ENCODE data around the gene TICAM2. TPM values are rescaled to one million over a fixed set of nuclear protein-coding genes. Genes with fewer than 3 reads are reported as not detected.

The TICAM2 gene
- total and polyA plus RNA-seq, 4 experiments from 2014 or later, result 0.52 to 1.6 (median 1.3) TPM; not detected in 1

DNA sequence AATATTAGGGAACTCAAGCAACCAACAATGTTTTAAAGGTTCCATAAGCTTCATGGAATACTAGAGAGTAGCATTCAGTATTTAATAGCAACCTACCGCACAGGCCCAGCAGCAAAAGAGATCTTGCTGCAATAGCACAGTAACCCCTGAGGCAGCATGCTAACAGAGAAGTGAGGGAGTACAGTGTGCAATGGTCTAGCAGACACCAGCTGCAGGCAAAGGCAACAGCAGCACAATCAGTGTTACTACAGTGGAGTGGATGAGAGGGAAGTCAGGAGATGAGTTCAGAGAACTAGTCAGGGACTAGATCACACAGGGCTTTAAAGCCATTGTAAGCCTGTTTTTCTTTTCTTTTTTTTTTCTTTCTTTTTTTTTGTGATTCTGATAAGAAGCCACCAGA, 2.8 kb downstream of the TICAM2 start:
- Histone ChIP-seq H3K9me3 (ENCODE audit: control insufficient read depth in 1 of 2, low read length in 2 of 2) (no peaks in the 10 kb centered on the region), H3K4me3 (ENCODE audit: low read length in 2 of 2) (no peak overlapping the region), H3K4me1 (ENCODE audit: insufficient read depth, low read length) (no peaks in the 10 kb centered on the region), H3K36me3 (ENCODE audit: insufficient read depth, low read length) (no peaks in the 10 kb centered on the region), H3K27ac (ENCODE audit: low read depth, low read length) (no peak overlapping the region), H3K27me3 (ENCODE audit: insufficient read depth, low read length) (no peaks in the 10 kb centered on the region)
- peaks cover 9 to 35% (median 17%) of the 10 kb centered on the region in 4 donors for H3K4me1 Mint-ChIP-seq
- peaks cover 3 to 6% of the 10 kb centered on the region in 2 donors for H3K36me3 Mint-ChIP-seq
- peaks cover 0 to 2% (median 0%) of the 10 kb centered on the region in 8 donors for H3K9me3 Mint-ChIP-seq
- H3K27ac Mint-ChIP-seq, result peak overlapping the region in 1 of 7 donors; percentile 36
- ChIA-PET POLR2A (ENCODE audit: partially characterized antibody) (no interaction called here), CTCF (ENCODE audit: partially characterized antibody) (interaction anchor here (1.1 to 1.5 kb wide), 2 partner anchors 10 to 25 kb away, joined by 3 to 4 read pairs; no protein-coding TSS in a partner anchor)
- H3K4me3 Mint-ChIP-seq, result peak overlapping the region in 2 of 8 donors; percentile 10 to 69
- DNase-seq, result no peak
- intact Hi-C loops (cut with micrococcal nuclease), result no loop called here
- peaks cover 0 to 1% of the 10 kb centered on the region in 2 donors for H3K27me3 Mint-ChIP-seq

DNA sequence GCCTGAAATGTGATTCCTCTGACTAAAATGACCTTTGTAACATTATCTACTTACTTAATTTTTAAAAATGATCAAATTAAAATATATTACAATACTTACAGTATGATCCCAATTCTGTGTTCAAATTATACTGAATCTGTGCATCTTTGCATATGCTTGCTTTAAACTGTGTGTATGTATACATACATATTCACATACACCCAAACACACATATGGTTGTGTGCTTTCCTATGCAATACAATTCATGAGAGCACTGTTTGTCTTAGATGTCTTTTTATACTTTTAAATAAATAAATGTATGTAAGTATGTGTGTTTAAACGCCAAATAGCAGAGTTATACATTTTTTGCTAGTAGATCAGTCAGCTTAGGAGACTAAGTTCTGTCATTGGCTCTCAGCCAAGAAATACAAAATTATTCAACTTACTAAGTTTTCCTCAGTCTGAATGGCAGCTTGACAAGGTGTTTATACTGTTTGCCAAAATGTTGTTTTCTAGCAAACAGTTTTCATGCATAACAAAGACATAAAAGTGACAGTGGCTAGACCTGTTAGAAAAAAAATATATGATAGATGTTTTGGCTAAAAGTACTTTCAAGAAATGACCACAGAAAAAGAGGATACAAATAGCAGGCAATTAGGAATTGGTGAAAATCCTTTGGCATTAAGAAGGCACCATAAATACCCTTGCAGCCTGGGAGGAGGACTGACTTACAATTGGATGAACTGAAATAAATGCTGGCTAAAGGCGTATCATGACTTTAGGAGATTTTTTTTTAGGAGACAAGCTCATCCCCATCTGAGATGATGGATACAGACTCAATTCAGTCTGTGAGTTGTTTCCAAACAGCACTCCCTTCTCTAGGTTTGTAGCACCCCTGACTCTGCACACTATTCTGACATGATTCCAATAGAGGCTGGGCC, 7.9 kb downstream of the TICAM2 start:
- intact Hi-C loops (cut with micrococcal nuclease), result no loop called here
- DNase-seq, result no peak
- H3K36me3 Mint-ChIP-seq, result peaks cover 0 to 3% of the 10 kb centered on the region in 2 donors
- no peak overlapping the region for H3K27ac Mint-ChIP-seq
- ChIA-PET POLR2A (ENCODE audit: partially characterized antibody) (no interaction called here), CTCF (ENCODE audit: partially characterized antibody) (interaction anchor here (0.6 to 0.9 kb wide), 2 partner anchors 20 to 285 kb away, joined by 3 to 5 read pairs; no protein-coding TSS in a partner anchor)
- Histone ChIP-seq H3K27ac (ENCODE audit: low read depth, low read length) (no peak overlapping the region), H3K36me3 (ENCODE audit: insufficient read depth, low read length) (no peaks in the 10 kb centered on the region), H3K27me3 (ENCODE audit: insufficient read depth, low read length) (no peaks in the 10 kb centered on the region), H3K4me1 (ENCODE audit: insufficient read depth, low read length) (no peaks in the 10 kb centered on the region), H3K9me3 (ENCODE audit: control insufficient read depth in 1 of 2, low read length in 2 of 2) (no peaks in the 10 kb centered on the region), H3K4me3 (ENCODE audit: low read length in 2 of 2) (no peak overlapping the region)
- no peak overlapping the region for H3K4me3 Mint-ChIP-seq
- H3K4me1 Mint-ChIP-seq, result peaks cover 0 to 1% (median under 1%) of the 10 kb centered on the region in 4 donors
- peaks cover 0 to 1% of the 10 kb centered on the region in 2 donors for H3K27me3 Mint-ChIP-seq
- H3K9me3 Mint-ChIP-seq, result no peaks in the 10 kb centered on the region

DNA sequence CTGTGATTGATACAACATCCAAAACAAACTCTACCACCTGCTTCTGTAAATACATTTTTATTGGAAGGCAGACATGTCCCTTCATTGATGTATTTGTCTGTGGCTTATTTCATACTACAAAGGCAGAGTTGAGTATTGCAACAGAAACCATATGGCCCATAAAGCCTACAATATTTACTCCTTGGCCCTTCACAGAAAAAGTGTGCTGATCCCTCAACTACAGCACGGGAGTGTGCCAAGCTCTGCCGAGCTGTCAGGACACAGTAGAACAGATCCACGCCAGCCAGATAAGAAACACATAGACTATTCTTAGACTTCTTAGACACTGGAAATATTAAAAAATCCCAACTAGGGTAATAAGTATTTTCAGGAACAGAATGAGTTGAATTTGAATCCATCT, 13.2 kb downstream of the TICAM2 start:
- no peaks in the 10 kb centered on the region for H3K36me3 Mint-ChIP-seq
- ChIA-PET POLR2A (ENCODE audit: partially characterized antibody) (no interaction called here), CTCF (ENCODE audit: partially characterized antibody) (interaction anchor here (0.9 to 5.6 kb wide), 6 partner anchors 11 to 284 kb away, joined by 3 to 48 read pairs (median 4); no protein-coding TSS in a partner anchor)
- no peak overlapping the region for H3K4me3 ChIP-seq (ENCODE audit: low read length in 2 of 2)
- no peaks in the 10 kb centered on the region for H3K36me3 ChIP-seq (ENCODE audit: insufficient read depth, low read length)
- intact Hi-C loops (cut with micrococcal nuclease), result no loop called here
- H3K4me1 ChIP-seq (ENCODE audit: insufficient read depth, low read length), result no peaks in the 10 kb centered on the region
- H3K27ac ChIP-seq (ENCODE audit: low read depth, low read length), result no peak overlapping the region
- no peaks in the 10 kb centered on the region for H3K9me3 ChIP-seq (ENCODE audit: control insufficient read depth in 1 of 2, low read length in 2 of 2)
- H3K4me1 Mint-ChIP-seq, result no peaks in the 10 kb centered on the region
- no peaks in the 10 kb centered on the region for H3K9me3 Mint-ChIP-seq
- no peak overlapping the region for H3K4me3 Mint-ChIP-seq
- H3K27me3 Mint-ChIP-seq, result no peaks in the 10 kb centered on the region
- no peak overlapping the region for H3K27ac Mint-ChIP-seq
- no peak for DNase-seq
- no peaks in the 10 kb centered on the region for H3K27me3 ChIP-seq (ENCODE audit: insufficient read depth, low read length)

DNA sequence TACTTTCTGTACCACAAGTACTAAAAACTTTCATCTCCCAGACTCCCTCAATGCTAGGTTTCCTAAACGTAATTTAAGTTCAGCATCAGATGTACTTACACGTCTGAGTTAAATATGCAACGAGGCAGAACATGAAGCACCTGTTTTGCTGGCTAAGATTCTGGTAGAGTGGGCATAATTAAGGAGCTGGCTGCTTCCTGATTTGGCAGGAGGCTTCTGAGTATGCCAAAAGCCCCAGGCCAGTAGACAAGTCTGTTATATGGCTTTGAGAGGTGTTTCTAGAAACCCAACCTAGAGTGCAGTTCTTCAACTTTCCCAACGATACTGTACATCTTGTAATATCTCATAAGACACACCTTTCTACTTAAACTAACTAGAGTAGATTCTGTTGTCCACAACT, 13.6 kb downstream of the TICAM2 start:
- H3K36me3 Mint-ChIP-seq, result no peaks in the 10 kb centered on the region
- Histone ChIP-seq H3K4me3 (ENCODE audit: low read length in 2 of 2) (no peak overlapping the region), H3K9me3 (ENCODE audit: control insufficient read depth in 1 of 2, low read length in 2 of 2) (no peaks in the 10 kb centered on the region), H3K27me3 (ENCODE audit: insufficient read depth, low read length) (no peaks in the 10 kb centered on the region), H3K36me3 (ENCODE audit: insufficient read depth, low read length) (no peaks in the 10 kb centered on the region), H3K27ac (ENCODE audit: low read depth, low read length) (no peak overlapping the region), H3K4me1 (ENCODE audit: insufficient read depth, low read length) (no peaks in the 10 kb centered on the region)
- H3K27me3 Mint-ChIP-seq, result no peaks in the 10 kb centered on the region
- H3K27ac Mint-ChIP-seq, result no peak overlapping the region
- ChIA-PET CTCF (ENCODE audit: partially characterized antibody) (interaction anchor here (0.9 to 5.6 kb wide), 7 partner anchors 13 to 284 kb away, joined by 3 to 48 read pairs (median 4); no protein-coding TSS in a partner anchor), POLR2A (ENCODE audit: partially characterized antibody) (no interaction called here)
- H3K4me1 Mint-ChIP-seq, result no peaks in the 10 kb centered on the region
- H3K9me3 Mint-ChIP-seq, result no peaks in the 10 kb centered on the region
- no peak overlapping the region for H3K4me3 Mint-ChIP-seq
- no peak for DNase-seq
- intact Hi-C loops (cut with micrococcal nuclease), result no loop called here

DNA sequence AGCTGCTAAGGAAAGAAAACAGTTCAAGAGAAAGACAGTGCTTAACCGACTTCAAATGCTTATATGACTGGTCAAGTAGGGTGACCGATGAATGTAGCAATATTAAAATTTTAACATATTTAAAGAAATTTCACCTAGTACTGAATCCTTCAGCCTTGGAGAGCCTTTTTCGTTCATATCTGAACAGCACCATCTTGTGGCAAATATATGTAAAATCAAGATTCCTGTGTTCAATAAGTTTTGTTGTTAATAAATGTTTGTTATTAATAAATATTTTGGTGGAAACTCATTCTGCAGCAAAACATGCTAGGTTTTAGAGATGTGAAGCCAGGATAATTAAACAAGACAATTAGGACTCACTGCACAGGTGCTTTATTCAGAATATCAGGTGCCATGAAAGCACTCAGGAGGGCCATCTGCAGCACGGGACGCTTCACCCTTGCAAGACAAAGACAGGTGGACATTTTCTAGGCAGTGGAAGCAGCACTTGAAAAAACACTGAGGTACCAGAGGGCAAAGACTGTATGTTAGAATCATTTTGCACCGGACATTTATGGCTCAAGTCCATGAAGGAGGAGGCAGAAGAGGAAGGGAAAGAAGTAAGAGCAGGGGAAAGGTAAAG, 15.6 kb downstream of the TICAM2 start:
- ChIA-PET POLR2A (ENCODE audit: partially characterized antibody) (no interaction called here), CTCF (ENCODE audit: partially characterized antibody) (interaction anchor here (5.6 kb wide), 2 partner anchors 11 to 277 kb away, joined by 42 to 48 read pairs; no protein-coding TSS in a partner anchor)
- H3K4me3 ChIP-seq (ENCODE audit: low read length in 2 of 2), result no peak overlapping the region
- Mint-ChIP-seq H3K4me1 (no peaks in the 10 kb centered on the region), H3K36me3 (no peaks in the 10 kb centered on the region), H3K4me3 (no peak overlapping the region), H3K27me3 (no peaks in the 10 kb centered on the region), H3K9me3 (no peaks in the 10 kb centered on the region), H3K27ac (no peak overlapping the region)
- peak in 4 of 5 donors; percentile 19 to 37 (median 30) for DNase-seq
- intact Hi-C loops (cut with micrococcal nuclease), result loop anchor here (1.0 to 2.0 kb wide), 3 partner anchors 277 to 1974 kb away; no protein-coding TSS in a partner anchor
- H3K27ac ChIP-seq (ENCODE audit: low read depth, low read length), result no peak overlapping the region
- H3K9me3 ChIP-seq (ENCODE audit: control insufficient read depth in 1 of 2, low read length in 2 of 2), result no peaks in the 10 kb centered on the region
- H3K36me3 ChIP-seq (ENCODE audit: insufficient read depth, low read length), result no peaks in the 10 kb centered on the region
- no peaks in the 10 kb centered on the region for H3K27me3 ChIP-seq (ENCODE audit: insufficient read depth, low read length)
- no peaks in the 10 kb centered on the region for H3K4me1 ChIP-seq (ENCODE audit: insufficient read depth, low read length)

DNA sequence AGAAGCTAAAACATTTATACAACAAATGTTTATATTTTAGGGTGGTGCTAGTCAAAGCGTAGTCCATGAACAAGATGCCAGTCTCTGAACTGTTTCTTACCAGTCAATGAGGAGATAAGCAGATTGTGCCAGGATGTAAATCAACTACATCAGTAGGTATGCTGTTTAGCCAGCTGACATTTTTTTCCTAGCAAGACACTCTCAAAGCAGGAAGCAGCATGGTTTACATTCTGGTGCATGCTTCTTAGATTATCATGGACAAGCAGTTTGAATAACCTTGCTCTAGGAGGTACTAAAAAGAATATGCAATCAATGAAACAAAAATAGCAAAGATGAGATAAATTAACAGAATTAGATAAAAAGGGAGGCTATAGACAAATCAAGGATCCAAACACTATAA, 17.0 kb downstream of the TICAM2 start:
- Histone ChIP-seq H3K27me3 (ENCODE audit: insufficient read depth, low read length) (no peaks in the 10 kb centered on the region), H3K27ac (ENCODE audit: low read depth, low read length) (no peak overlapping the region), H3K4me3 (ENCODE audit: low read length in 2 of 2) (no peak overlapping the region), H3K36me3 (ENCODE audit: insufficient read depth, low read length) (no peaks in the 10 kb centered on the region), H3K4me1 (ENCODE audit: insufficient read depth, low read length) (no peaks in the 10 kb centered on the region), H3K9me3 (ENCODE audit: control insufficient read depth in 1 of 2, low read length in 2 of 2) (no peaks in the 10 kb centered on the region)
- Mint-ChIP-seq H3K27ac (no peak overlapping the region), H3K36me3 (peaks cover 0 to 4% of the 10 kb centered on the region in 2 donors), H3K4me3 (no peak overlapping the region), H3K27me3 (no peaks in the 10 kb centered on the region), H3K9me3 (no peaks in the 10 kb centered on the region), H3K4me1 (no peaks in the 10 kb centered on the region)
- ChIA-PET CTCF (ENCODE audit: partially characterized antibody) (interaction anchor here (0.7 to 2.9 kb wide), 5 partner anchors 11 to 276 kb away, joined by 3 to 20 read pairs (median 5); no protein-coding TSS in a partner anchor), POLR2A (ENCODE audit: partially characterized antibody) (no interaction called here)
- no peak for DNase-seq
- intact Hi-C loops (cut with micrococcal nuclease), result no loop called here

DNA sequence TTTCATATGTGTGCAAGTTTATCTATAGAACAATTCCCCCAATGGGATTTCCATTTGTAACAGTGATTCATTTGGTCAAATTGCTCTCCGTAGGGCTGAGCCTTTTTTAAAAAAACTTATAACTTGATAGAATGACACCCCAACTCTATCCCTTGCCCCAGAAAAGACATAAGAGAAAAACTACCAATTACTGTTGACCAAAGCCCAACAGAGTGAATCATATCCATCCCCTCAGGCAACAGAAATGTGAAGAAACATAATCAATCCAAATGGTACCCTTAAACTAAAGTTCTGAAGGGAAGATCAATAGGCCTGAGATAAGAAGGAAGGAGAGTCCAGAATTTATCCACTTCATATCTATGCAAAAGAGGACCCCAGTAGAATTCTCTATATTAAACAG, 17.8 kb downstream of the TICAM2 start:
- CTCF ChIA-PET (ENCODE audit: partially characterized antibody), result interaction anchor here (1.2 to 2.9 kb wide), 4 partner anchors 10 to 275 kb away, joined by 4 to 20 read pairs (median 6); no protein-coding TSS in a partner anchor

More for the DNA sequence above, 17.8 kb downstream of the TICAM2 start:
- Mint-ChIP-seq H3K9me3 (no peaks in the 10 kb centered on the region), H3K27me3 (no peaks in the 10 kb centered on the region), H3K4me3 (no peak overlapping the region), H3K27ac (no peak overlapping the region), H3K36me3 (peaks cover 0 to 5% of the 10 kb centered on the region in 2 donors), H3K4me1 (no peaks in the 10 kb centered on the region)
- no peaks in the 10 kb centered on the region for H3K27me3 ChIP-seq (ENCODE audit: insufficient read depth, low read length)
- no peak overlapping the region for H3K27ac ChIP-seq (ENCODE audit: low read depth, low read length)
- no peak overlapping the region for H3K4me3 ChIP-seq (ENCODE audit: low read length in 2 of 2)
- DNase-seq, result no peak
- POLR2A ChIA-PET (ENCODE audit: partially characterized antibody), result no interaction called here
- intact Hi-C loops (cut with micrococcal nuclease), result no loop called here
- H3K9me3 ChIP-seq (ENCODE audit: control insufficient read depth in 1 of 2, low read length in 2 of 2), result no peaks in the 10 kb centered on the region
- no peaks in the 10 kb centered on the region for H3K36me3 ChIP-seq (ENCODE audit: insufficient read depth, low read length)
- H3K4me1 ChIP-seq (ENCODE audit: insufficient read depth, low read length), result no peaks in the 10 kb centered on the region

Data from CD4-positive, alpha-beta memory T cell (primary cell).